ENCODE measurements around the gene SEC14L6.
"Not testable (repeated sequence)": the region's sequence is repeated elsewhere in the genome, so short reads cannot be mapped to it uniquely, and the experiment has no call there.

SEC14L6 gene

GRCh38 chr22:30566125-30566524 lies 19.6 kb upstream of the SEC14L6 start:
- DNase-seq (ENCODE audit: low spot score): no peak

- no peak for DNase-seq (ENCODE audit: low spot score)
Observed at GRCh38 chr22:30565341-30565740, 18.8 kb upstream of the SEC14L6 start.

GRCh38 chr22:30564761-30565119 lies 18.2 kb upstream of the SEC14L6 start:
- DNase-seq (ENCODE audit: low spot score): no peak

- no peak for DNase-seq (ENCODE audit: low spot score)
Observed at GRCh38 chr22:30564045-30564760, 17.7 kb upstream of the SEC14L6 start.

GRCh38 chr22:30562366-30562765 lies 15.8 kb upstream of the SEC14L6 start:
- DNase-seq (ENCODE audit: low spot score): no peak

GRCh38 chr22:30561402-30562189 lies 15.1 kb upstream of the SEC14L6 start:
- DNase-seq (ENCODE audit: low spot score): no peak

- not testable (repeated sequence) for DNase-seq (ENCODE audit: low spot score)
Observed at GRCh38 chr22:30560643-30561202, 14.2 kb upstream of the SEC14L6 start.

- no peak for DNase-seq (ENCODE audit: low spot score)
Observed at GRCh38 chr22:30559889-30560288, 13.3 kb upstream of the SEC14L6 start.

GRCh38 chr22:30557243-30557642 lies 10.7 kb upstream of the SEC14L6 start:
- no peak for DNase-seq (ENCODE audit: low spot score)

GRCh38 chr22:30556388-30556787 lies 9.8 kb upstream of the SEC14L6 start:
- DNase-seq (ENCODE audit: low spot score): no peak

- DNase-seq (ENCODE audit: low spot score): no peak
Observed at GRCh38 chr22:30555282-30556210, 9.0 kb upstream of the SEC14L6 start.

GRCh38 chr22:30553971-30554370 lies 7.4 kb upstream of the SEC14L6 start:
- DNase-seq (ENCODE audit: low spot score): no peak

- DNase-seq (ENCODE audit: low spot score): no peak
Observed at GRCh38 chr22:30552719-30553118, 6.2 kb upstream of the SEC14L6 start.

- DNase-seq (ENCODE audit: low spot score): not testable (repeated sequence)
Observed at GRCh38 chr22:30551813-30552212, 5.3 kb upstream of the SEC14L6 start.

GRCh38 chr22:30547188-30547587 lies 647 bp upstream of the SEC14L6 start:
- DNase-seq (ENCODE audit: low spot score): no peak

GRCh38 chr22:30542811-30543188 lies 3.7 kb downstream of the SEC14L6 start:
- DNase-seq (ENCODE audit: low spot score): no peak

- no peak for DNase-seq (ENCODE audit: low spot score)
Observed at GRCh38 chr22:30541961-30542810, 4.4 kb downstream of the SEC14L6 start.

GRCh38 chr22:30541511-30541910 lies 5.0 kb downstream of the SEC14L6 start:
- not testable (repeated sequence) for DNase-seq (ENCODE audit: low spot score)

GRCh38 chr22:30539368-30539767 lies 7.2 kb downstream of the SEC14L6 start:
- DNase-seq (ENCODE audit: low spot score): no peak

GRCh38 chr22:30538280-30538679 lies 8.3 kb downstream of the SEC14L6 start:
- DNase-seq (ENCODE audit: low spot score): no peak

- DNase-seq (ENCODE audit: low spot score): no peak
Observed at GRCh38 chr22:30537083-30537731, 9.3 kb downstream of the SEC14L6 start.

All from AG20443 (cell line).